AG04449 (cell line): ENCODE data around the gene SMIM38.

ENCODE experiments used
- CTCF ChIA-PET: fragments of 350-600 bp; formaldehyde crosslinking; extraction: SDS; loops from one replicate; lab custom pipeline; 2021; ENCODE audit warnings: antibody characterized with exemption; lab: Yijun Ruan, JAX
- POLR2A ChIA-PET: fragments of 400-600, 350-600 bp; formaldehyde crosslinking; extraction: SDS; loops from one replicate; lab custom pipeline; 2020; ENCODE audit warnings: antibody characterized with exemption, inconsistent platforms; lab: Yijun Ruan, JAX
- DNase-seq: peaks from one replicate; pipeline ENCODE4 v3.0.0-alpha.2; 2010; ENCODE audit warnings: low read depth, low spot score
- H3K4me3 ChIP-seq: 2 replicates; pipeline ENCODE4 v1.5.1; 2011; ENCODE audit warnings: low read depth, mild to moderate bottlenecking, control low read depth, low read length
- TF ChIP-seq, protein P1 (sequence below): IDR thresholded peaks from one replicate; pipeline ENCODE4 v1.5.1; 2011; ENCODE audit warnings: mild to moderate bottlenecking, moderate library complexity, low read length, control low read depth, inconsistent platforms; ENCODE audit not compliant: insufficient read depth; ENCODE audit errors: missing control alignments

SMIM38 gene

DNA sequence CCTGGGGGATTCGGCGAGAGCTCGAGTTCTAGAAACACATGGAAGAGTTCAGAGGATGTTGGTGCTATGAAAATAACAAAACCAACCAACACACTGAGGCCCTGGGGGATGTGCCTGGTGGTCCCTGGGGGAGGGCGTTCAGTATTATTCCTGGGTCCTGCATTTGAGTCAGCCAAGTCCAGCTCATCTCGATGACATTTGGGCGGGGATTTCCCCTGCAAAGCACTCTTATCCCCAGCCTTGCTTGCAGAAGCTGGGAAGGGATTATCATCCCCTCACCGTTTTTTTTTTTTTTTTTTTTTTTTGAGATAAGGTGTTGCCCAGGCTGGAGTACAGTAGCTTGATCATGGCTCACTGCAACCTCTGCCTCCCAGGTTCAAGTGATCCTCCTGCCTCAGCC, 2.1 kb upstream of the SMIM38 start:
- no peak overlapping the region for H3K4me3 ChIP-seq
- no peak for DNase-seq
- TF ChIP-seq, protein P1, sequence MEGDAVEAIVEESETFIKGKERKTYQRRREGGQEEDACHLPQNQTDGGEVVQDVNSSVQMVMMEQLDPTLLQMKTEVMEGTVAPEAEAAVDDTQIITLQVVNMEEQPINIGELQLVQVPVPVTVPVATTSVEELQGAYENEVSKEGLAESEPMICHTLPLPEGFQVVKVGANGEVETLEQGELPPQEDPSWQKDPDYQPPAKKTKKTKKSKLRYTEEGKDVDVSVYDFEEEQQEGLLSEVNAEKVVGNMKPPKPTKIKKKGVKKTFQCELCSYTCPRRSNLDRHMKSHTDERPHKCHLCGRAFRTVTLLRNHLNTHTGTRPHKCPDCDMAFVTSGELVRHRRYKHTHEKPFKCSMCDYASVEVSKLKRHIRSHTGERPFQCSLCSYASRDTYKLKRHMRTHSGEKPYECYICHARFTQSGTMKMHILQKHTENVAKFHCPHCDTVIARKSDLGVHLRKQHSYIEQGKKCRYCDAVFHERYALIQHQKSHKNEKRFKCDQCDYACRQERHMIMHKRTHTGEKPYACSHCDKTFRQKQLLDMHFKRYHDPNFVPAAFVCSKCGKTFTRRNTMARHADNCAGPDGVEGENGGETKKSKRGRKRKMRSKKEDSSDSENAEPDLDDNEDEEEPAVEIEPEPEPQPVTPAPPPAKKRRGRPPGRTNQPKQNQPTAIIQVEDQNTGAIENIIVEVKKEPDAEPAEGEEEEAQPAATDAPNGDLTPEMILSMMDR, result no peak
- CTCF ChIA-PET, result interaction anchor here (6.2 kb wide), 1 partner anchor 22 kb away, joined by 28 read pairs; no protein-coding TSS in a partner anchor
- POLR2A ChIA-PET, result no interaction called here

DNA sequence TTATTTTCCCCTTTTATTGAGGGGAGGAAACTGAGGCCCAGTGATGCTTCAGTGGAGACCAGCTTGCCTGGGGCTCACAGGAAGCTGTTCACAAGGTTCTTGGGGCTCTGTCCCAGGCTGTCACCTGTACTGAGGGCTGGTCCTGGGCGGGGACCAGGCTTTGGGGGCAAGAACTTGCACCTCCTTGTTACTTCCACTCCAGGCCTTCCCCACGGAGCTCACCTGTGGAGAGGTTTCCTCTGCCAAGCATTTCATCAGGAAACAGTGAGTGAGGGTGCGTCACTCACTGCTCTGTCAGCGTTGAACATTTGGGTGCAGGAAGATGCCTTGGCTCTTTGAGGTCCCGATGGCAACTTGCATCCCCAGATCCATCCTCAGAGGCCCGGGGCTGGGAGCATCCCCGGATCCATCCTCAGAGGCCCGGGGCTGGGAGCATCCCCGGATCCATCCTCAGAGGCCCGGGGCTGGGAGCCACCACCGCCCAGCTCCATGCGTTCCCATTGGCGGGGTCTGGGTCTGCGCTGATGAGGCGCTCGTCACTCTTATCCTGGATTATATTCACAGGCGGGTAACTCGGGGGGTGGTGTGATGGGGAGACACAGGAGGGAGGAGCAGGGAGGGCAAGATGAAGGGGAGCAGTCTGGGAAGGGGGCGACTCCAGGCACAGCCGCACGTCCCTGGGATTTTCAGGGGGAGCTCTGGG, 1.4 kb upstream of the SMIM38 start:
- H3K4me3 ChIP-seq, result no peak overlapping the region
- ChIA-PET CTCF (interaction anchor here (6.2 kb wide), 1 partner anchor 23 kb away, joined by 28 read pairs; no protein-coding TSS in a partner anchor), POLR2A (no interaction called here)
- DNase-seq, result no peak
- TF ChIP-seq, protein P1, result no peak

DNA sequence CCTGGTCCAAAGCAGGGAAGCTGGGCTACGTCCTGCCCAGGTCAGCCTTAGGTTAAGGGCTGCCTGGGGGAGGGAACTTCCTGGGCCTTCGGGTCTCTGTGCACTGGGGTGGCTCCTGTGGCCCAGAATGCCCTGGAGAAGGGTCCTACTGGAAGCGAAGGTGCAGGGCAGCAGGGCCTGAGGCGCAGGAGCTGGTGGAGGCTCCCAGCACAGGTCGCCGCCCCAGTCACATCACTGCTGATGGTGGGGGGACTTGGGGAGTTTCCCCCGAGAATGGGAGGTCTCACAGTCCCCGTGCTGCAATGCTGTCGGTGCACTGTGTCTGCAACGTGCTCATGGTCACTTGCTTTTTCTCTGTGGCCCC, 815 bp upstream of the SMIM38 start:
- ChIA-PET POLR2A (no interaction called here), CTCF (interaction anchor here (1.9 to 2.6 kb wide), 2 partner anchors 23 to 516 kb away, joined by 4 to 19 read pairs; no protein-coding TSS in a partner anchor)
- TF ChIP-seq, protein P1, result no peak
- DNase-seq, result no peak
- no peak overlapping the region for H3K4me3 ChIP-seq

DNA sequence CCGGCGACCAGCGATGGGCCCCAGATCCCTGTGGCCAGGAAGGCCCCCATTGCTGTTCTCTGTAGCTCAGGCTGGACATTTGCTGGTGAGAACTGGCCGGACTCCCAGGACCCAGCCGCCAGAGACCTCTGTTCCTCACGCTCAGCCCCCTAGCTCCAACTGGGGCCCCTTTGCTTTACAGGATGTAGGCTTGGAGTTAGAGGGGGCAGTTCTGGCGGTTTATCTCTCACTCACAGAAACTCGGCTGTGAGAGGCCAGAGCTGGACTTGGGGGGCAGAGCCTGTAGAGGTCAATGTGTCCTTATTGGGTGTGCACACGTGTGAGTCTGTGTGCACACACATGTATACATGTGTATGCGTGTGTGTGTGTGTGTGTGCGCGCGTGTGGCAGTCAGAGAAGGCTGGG, 502 bp downstream of the SMIM38 start:
- ChIA-PET CTCF (interaction anchor here (1.3 to 2.6 kb wide), 4 partner anchors 10 to 514 kb away, joined by 4 to 19 read pairs (median 6); no protein-coding TSS in a partner anchor), POLR2A (no interaction called here)
- TF ChIP-seq, protein P1, result no peak
- DNase-seq, result no peak
- H3K4me3 ChIP-seq, result no peak overlapping the region

DNA sequence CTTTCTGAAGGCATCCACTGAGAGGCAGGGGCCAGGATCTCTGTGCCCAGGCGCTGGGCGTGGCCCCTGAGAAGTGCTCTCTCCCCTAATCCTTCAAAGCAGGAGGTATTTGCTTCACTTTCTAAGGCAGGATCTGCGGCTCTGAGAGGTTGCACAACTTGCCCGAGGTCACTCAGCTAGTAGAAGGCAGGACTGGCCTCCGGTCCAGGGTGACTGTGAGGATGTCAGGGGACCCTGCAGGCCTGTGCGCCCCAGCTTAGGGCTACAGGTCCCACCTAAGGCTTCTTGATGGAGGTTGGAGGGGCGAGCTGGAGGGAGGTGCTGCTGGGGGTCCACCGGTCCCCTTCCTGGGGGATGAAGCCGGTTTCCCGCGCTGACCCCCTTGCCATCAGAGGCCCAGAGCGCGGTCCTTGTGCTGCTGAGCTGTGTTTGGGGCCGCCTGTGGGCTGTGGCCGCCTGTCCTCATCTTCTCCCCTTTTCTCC, 979 bp downstream of the SMIM38 start:
- DNase-seq, result no peak
- CTCF ChIA-PET, result interaction anchor here (1.3 to 2.6 kb wide), 4 partner anchors 9 to 514 kb away, joined by 4 to 19 read pairs (median 6); no protein-coding TSS in a partner anchor
- POLR2A ChIA-PET, result no interaction called here
- H3K4me3 ChIP-seq, result no peak overlapping the region
- TF ChIP-seq, protein P1, result no peak

DNA sequence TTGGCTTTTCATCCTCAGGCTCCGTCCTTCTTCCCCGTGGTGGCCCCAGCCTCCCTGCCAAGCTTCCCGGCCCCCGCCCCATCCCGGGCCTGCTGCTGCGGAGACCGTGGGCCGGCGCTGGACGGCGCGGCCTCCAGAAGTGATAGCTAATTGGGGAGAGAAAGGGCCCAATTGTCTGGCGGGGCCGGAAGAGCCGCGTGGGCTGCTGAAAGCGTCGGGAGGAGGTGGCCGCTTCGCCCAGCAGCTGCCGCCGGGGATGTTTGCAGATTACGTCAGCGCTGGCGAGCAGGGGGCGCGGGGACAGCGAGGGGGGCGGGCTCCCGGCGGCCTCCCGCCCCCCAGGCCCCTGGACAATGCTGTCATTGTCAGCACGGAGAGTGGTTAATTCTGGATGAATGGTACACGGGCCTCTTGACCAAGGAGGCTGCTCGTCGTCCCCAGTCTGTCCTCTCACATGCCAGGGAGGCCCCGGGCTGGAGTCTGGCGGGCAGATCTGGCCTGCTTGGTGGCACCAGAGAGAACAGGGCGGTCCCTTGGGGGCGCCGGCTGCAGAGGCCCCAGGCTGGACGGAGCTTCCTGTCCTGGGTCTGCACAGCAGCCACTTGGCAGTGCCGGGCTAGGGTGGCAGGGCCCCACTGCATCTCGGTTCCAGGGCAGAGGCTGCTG, 1.6 kb downstream of the SMIM38 start:
- POLR2A ChIA-PET, result interaction anchor here (0.7 kb wide), 1 partner anchor 517 kb away, joined by 4 read pairs; no protein-coding TSS in a partner anchor
- TF ChIP-seq, protein P1, result no peak
- no peak overlapping the region for H3K4me3 ChIP-seq
- no peak for DNase-seq
- CTCF ChIA-PET, result interaction anchor here (1.1 to 3.4 kb wide), 5 partner anchors 9 to 486 kb away, joined by 3 to 19 read pairs (median 6); no protein-coding TSS in a partner anchor
